Panc1 (cell line): Measurements from ENCODE around the gene ATP10A. TPM values are rescaled to one million over a fixed set of nuclear protein-coding genes. Genes with fewer than 3 reads are reported as not detected.
"Not testable (repeated sequence)": the region's sequence is repeated elsewhere in the genome, so short reads cannot be mapped to it uniquely, and the experiment has no call there.

Source experiments
- ATAC-seq: fragments of 200-7000 bp; cut with Tn5 transposase; 2 replicates; pipeline ENCODE4 v1.9.1; 2020; ENCODE audit warnings: mild to moderate bottlenecking, moderate library complexity
- BruUV-seq: library from RNA; stranded (reverse); fragments of 400-500 nt; replicated peaks from 2 replicates; lab custom pipeline; 2021; lab: Mats Ljungman, UMichigan
- CTCF ChIA-PET: fragments of 300-600 bp; sonication (Branson Sonifier 250); formaldehyde crosslinking; loops from one replicate; lab custom pipeline; 2022; ENCODE audit warnings: antibody characterized with exemption; lab: Charles Lee
- POLR2A ChIA-PET: fragments of 300-600 bp; sonication (Branson Sonifier 250); formaldehyde crosslinking; loops from one replicate; lab custom pipeline; 2022; ENCODE audit warnings: antibody characterized with exemption; lab: Charles Lee
- DNase-seq: peaks from one replicate; pipeline ENCODE4 v3.0.0-alpha.2; 2010; ENCODE audit warnings: low read depth, low spot score
- H3K27ac ChIP-seq: 2 replicates; pipeline ENCODE4 v1.5.1; 2011; ENCODE audit warnings: mild to moderate bottlenecking, low read length, inconsistent platforms
- H3K27me3 ChIP-seq: fragments of 200-500 bp; sonication (Bioruptor generic); 2 replicates; pipeline ENCODE4 v1.6.0; 2014; ENCODE audit warnings: low read length, inconsistent platforms; ENCODE audit not compliant: control insufficient read depth, insufficient read depth
- H3K36me3 ChIP-seq: fragments of 200-500 bp; sonication (Bioruptor generic); 2 replicates; pipeline ENCODE4 v1.5.1; 2014; ENCODE audit warnings: inconsistent platforms, mild to moderate bottlenecking, low read length, moderate library complexity; ENCODE audit not compliant: control insufficient read depth, insufficient read depth
- H3K4me1 ChIP-seq: 2 replicates; pipeline ENCODE4 v1.5.1; 2011; ENCODE audit warnings: inconsistent platforms, mild to moderate bottlenecking, low read length, moderate library complexity; ENCODE audit not compliant: control insufficient read depth, insufficient read depth
- H3K4me3 ChIP-seq, 2 experiments: 2 replicates each; pipeline ENCODE4 v1.5.1; 2011 to 2012; ENCODE audit warnings: low read depth in 2 of 2, low read length in 2 of 2, mild to moderate bottlenecking in 2 of 2, inconsistent platforms in 1 of 2, moderate library complexity in 1 of 2
- H3K9me3 ChIP-seq: fragments of 200-500 bp; sonication (Bioruptor generic); 2 replicates; pipeline ENCODE4 v1.5.1; 2014; ENCODE audit warnings: low read depth, mild to moderate bottlenecking, inconsistent platforms, low read length, moderate library complexity; ENCODE audit not compliant: control insufficient read depth, insufficient read depth
- CTCF ChIP-seq: fragments of 450-650 bp; IDR thresholded peaks from 2 replicates; pipeline ENCODE4 v1.5.1; 2017; ENCODE audit warnings: mild to moderate bottlenecking
- POLR2AphosphoS5 ChIP-seq: IDR thresholded peaks from 2 replicates; pipeline ENCODE4 v1.6.1; 2012; ENCODE audit warnings: mild to moderate bottlenecking, low read depth, low read length, moderate library complexity
- REST ChIP-seq, 2 experiments: IDR thresholded peaks; 2 replicates each; pipeline ENCODE4 v1.6.1; 2011 to 2012; ENCODE audit warnings: low read depth in 2 of 2, control low read depth in 1 of 2, low read length in 1 of 2, mild to moderate bottlenecking in 1 of 2, moderate library complexity in 1 of 2; ENCODE audit not compliant: insufficient read depth in 1 of 2
- SIN3A ChIP-seq: IDR thresholded peaks from 2 replicates; pipeline ENCODE4 v1.6.1; 2012; ENCODE audit warnings: low read depth, mild to moderate bottlenecking, low read length, moderate library complexity, borderline replicate concordance; ENCODE audit not compliant: insufficient read depth
- TCF7L2 ChIP-seq: IDR thresholded peaks from 2 replicates; pipeline ENCODE4 v1.6.1; 2011; ENCODE audit warnings: mild to moderate bottlenecking, low read depth, low read length, inconsistent platforms
- in situ Hi-C: cut with HindIII; loops from 2 replicates; pipeline ENCODE4 v1.10.0; 2016; ENCODE audit warnings: low sequenced_read_pairs, low pct_unique_long_range_greater_than_20kb
- intact Hi-C: fragments of 100-400 bp; cut with micrococcal nuclease; formaldehyde crosslinking; loops from one replicate; pipeline ENCODE4 v1.10.0; 2022; ENCODE audit not compliant: unreplicated experiment
- total RNA-seq: library from RNA; stranded (reverse); gene quantifications from one replicate; pipeline ENCODE4 v1.2.1, GENCODE V29; 2021; ENCODE audit not compliant: unreplicated experiment

The ATP10A gene
- total RNA-seq, 1 experiment from 2014 or later, result 0.31 TPM

- H3K9me3 ChIP-seq, result no peaks in the 10 kb centered on the region
- intact Hi-C loops (no loop called here), in situ Hi-C loops (no loop called here)
- POLR2A ChIA-PET, result no interaction called here
- CTCF ChIA-PET, result no interaction called here
- TF ChIP-seq CTCF (no peak), REST (IDR thresholded peaks at IDR 0.05; ENCODE audit: insufficient read depth in 1 of 2, low read depth in 2 of 2, low read length in 1 of 2) (no peak), POLR2AphosphoS5 (no peak), TCF7L2 (no peak), SIN3A (no peak)
- ATAC-seq, result no peak
- no peaks in the 10 kb centered on the region for H3K4me1 ChIP-seq
- no peak overlapping the region for H3K27ac ChIP-seq
- BruUV-seq, result no TSS peak
- no peak overlapping the region for H3K4me3 ChIP-seq
- H3K36me3 ChIP-seq, result no peaks in the 10 kb centered on the region
- no peak for DNase-seq
- no peaks in the 10 kb centered on the region for H3K27me3 ChIP-seq
Measured at GRCh38 chr15:25640381-25640780, 222.7 kb downstream of the ATP10A start.

GRCh38 chr15:25636486-25636885, 226.6 kb downstream of the ATP10A start:
- H3K27me3 ChIP-seq, DNase-seq, POLR2A ChIA-PET, H3K4me3 ChIP-seq, H3K9me3 ChIP-seq, ATAC-seq, H3K36me3 ChIP-seq, CTCF ChIA-PET, intact Hi-C loops, BruUV-seq, H3K27ac ChIP-seq, H3K4me1 ChIP-seq, in situ Hi-C loops: not testable (repeated sequence)

GRCh38 chr15:25635191-25635590, 227.9 kb downstream of the ATP10A start:
- Histone ChIP-seq H3K27me3 (no peaks in the 10 kb centered on the region), H3K4me3 (no peak overlapping the region), H3K36me3 (no peaks in the 10 kb centered on the region), H3K9me3 (no peaks in the 10 kb centered on the region), H3K27ac (no peak overlapping the region), H3K4me1 (no peaks in the 10 kb centered on the region)
- no peak for ATAC-seq
- CTCF ChIA-PET, result no interaction called here
- in situ Hi-C loops (no loop called here), intact Hi-C loops (no loop called here)
- no peak for DNase-seq
- POLR2A ChIA-PET, result no interaction called here
- BruUV-seq, result no TSS peak
- TF ChIP-seq POLR2AphosphoS5 (no peak), REST (IDR thresholded peaks at IDR 0.05; ENCODE audit: insufficient read depth in 1 of 2, low read depth in 2 of 2, low read length in 1 of 2) (no peak), CTCF (no peak), TCF7L2 (no peak), SIN3A (no peak)
